ENCODE results near the gene SLC22A25.
"Not testable (repeated sequence)": the region's sequence is repeated elsewhere in the genome, so short reads cannot be mapped to it uniquely, and the experiment has no call there.

Gene SLC22A25

DNA sequence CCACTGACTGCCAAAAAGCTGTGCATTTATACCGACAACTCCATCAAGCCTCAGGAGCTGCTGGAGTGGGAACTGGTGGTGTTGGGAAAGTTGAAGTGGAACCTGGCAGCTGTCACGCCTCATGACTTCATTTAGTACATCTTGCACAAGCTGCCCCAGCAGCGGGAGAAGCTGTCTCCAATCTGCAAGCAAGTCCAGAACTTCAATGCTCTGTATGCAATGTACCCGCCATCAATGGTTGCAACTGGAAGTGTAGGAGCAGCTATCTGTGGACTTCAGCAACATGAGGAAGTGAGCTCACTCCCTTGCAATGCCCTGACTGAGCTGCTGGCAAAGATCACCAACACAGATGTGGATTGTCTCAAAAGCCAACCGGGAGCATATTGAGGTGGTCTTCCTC is at the start of gene SLC22A25:
Gene SLC22A25, minus strand, starts transcription at position 67 of the 400 bp plus-strand sequence. CDS start 13,947 bp downstream, outside the sequence.
- DNase-seq: no peak

DNA sequence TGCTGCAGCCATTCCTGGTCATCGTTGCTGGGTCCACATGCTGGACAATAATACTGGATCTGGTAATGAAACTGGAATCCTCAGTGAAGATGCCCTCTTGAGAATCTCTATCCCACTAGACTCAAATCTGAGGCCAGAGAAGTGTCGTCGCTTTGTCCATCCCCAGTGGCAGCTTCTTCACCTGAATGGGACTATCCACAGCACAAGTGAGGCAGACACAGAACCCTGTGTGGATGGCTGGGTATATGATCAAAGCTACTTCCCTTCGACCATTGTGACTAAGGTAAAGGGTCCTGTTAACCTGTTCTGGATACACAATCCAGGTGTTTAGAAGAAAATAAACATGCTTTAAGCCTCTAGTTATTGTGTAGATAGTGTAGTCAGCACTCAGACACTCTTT is 46.9 kb upstream of the SLC22A25 start:
- DNase-seq: no peak

GRCh38 chr11:63289658-63290057 is 46.3 kb upstream of the SLC22A25 start:
- DNase-seq: no peak

GRCh38 chr11:63282579-63282978 is 39.2 kb upstream of the SLC22A25 start:
- DNase-seq: no peak

- no peak for DNase-seq
These were observed 37.5 kb upstream of the SLC22A25 start for GRCh38 chr11:63280920-63281319.

GRCh38 chr11:63277345-63277943 is 34.0 kb upstream of the SLC22A25 start:
- no peak for DNase-seq

- no peak for DNase-seq
These were observed 31.4 kb upstream of the SLC22A25 start for GRCh38 chr11:63274776-63275175.

DNA sequence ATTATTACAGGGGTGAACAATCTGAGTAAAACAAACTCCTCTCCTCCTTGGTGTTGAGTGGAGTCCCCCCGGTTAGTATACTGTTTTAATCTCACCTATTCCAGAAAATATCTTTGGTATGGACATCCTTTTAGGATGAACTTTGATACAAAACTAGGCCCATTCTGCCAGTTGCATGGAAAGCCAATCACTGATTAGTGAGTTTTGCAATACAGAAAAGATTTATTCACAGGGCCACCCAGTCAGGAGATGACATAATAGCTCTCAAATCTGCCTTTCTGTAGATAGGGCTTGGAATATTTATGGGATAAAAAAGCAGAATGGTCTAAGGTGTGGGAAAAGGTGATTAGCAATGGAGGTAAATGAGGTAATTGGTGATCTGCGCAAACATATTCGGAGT is 30.3 kb upstream of the SLC22A25 start:
- no peak for DNase-seq

DNA sequence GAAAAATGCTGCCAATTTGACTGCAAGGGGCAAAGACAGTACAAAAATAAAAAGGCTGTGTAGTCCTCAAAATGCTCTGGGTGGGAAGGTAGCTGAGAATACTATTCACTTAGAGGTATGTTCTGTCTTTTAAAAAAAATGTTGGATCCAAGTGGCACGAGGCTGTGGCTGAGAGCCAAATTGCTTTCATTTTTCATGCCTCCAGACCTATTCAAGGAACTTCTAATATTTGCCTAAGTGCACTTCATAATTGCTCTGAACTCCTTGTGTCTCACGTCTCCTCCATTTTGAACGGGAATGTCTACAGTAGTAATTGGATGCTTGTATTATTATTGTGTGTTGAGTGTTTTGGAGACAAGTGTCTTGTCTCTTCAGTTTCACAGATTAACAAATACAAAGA is 19.1 kb upstream of the SLC22A25 start:
- no peak for DNase-seq

GRCh38 chr11:63251312-63251711 is 7.9 kb upstream of the SLC22A25 start:
- DNase-seq: no peak

GRCh38 chr11:63250162-63251050 is 7.0 kb upstream of the SLC22A25 start:
- no peak for DNase-seq

GRCh38 chr11:63248966-63249365 is 5.6 kb upstream of the SLC22A25 start:
- no peak for DNase-seq

DNA sequence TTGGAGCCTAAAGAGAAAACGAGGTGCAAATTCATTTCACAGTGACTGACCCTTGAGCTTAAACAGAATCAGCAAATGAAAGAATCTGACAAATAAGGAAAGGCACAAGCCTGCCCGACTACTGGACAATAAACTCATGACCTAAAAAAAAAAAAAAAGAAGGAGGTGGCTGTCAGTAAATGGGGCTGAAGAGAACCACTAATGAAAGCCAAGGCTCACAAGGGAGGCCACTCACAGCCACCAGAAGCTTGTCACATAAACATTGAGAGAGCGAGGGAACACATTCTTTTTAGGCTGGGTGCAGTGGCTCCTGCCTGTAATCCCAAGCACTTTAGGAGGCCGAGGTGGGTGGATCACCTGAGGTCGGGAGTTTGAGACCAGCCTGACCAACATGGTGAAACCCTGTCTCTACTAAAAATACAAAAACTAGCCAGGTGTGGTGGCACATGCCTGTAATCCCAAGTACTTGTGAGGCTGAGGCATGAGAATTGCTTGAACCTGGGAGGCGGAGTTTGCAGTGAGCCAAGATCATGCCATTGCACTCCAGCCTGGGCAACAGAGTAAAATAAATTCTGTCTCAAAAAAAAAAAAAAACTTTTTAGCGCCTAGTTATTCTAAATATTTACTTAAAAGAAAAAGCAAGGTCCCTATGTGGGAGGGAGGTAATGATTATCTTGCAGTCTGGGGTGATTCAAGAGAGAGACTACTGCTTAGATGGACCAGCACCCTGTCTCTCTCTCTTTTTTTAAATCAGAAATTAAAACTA is 4.0 kb upstream of the SLC22A25 start:
- not testable (repeated sequence) for DNase-seq

GRCh38 chr11:63246045-63246444 is 2.6 kb upstream of the SLC22A25 start:
- DNase-seq: no peak

DNA sequence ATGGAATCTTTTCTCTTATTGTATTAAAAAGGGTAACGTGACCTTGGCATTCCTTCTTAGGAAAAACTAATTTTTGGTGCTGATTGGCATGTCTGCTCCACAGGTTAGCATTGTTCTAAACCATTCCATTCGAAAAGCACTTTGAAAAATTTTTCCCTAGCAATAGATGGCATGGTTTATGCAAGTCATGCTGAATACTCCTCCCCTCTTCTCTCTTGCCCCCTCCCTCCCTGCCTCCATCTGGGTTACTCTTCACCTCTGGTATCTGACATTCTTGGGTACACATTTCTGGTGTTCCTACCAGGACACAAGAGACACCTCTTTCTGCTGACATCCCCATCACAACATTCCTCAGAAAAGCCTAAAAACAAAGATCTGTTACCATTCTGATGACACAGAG is 1.5 kb upstream of the SLC22A25 start:
- DNase-seq: no peak

DNA sequence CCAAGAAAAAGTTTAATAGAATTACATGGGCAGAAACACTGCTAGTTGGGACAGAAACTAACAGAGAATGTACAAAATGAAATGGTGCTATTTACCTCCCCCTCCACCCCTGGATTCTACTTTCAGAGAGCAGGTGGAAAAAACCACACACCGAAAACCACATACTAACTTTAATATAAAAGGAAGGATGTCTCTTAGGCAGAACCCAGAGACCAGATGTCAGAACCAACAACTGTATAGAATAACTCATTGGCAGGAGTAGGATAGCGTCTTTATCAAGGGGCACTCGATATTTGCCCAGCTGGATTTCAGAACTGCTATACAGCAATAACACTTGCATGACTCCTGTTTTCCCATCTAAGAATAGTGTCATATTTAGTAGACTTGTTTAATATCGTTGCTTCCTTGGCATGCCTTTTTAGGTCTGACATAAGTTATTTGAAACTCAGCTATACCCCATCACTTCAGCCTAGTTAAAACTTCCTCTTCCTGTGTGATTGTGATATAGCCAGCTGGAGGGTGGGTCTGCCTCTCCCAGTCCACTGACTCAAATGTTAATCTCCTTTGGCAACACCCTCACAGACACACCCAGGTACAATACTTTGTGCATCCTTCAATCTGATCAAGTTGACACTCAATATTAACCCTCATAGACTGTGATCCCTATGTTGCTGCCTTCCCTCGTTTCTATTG is 1.2 kb downstream of the SLC22A25 start:
- no peak for DNase-seq

DNA sequence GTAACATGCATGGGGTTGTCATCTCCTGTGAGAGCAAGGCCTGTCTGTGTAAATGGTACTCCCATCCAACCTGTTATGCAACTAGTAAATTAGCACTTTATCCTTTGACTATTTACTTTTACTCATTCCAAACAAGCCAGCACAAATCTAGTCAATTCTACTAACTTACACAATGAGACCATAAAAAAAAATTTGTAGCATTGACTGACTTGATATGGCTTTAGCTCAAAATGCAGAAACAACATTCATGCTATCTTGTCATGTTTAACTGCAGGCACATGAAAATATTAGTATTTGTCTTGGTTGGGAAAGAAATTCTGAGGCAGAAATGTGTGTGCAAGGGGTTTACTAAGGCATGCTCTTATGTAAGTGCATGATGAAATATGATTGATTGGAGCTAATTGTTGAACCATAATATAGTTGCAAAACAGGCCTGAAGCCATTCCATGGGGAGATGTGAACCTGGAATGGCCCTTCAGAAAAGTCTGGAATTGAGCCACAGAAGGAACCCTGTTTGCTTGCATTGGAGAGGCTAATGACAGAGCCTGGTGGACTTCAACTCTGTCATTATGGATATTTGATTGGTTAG is 2.5 kb downstream of the SLC22A25 start:
- DNase-seq: no peak

DNA sequence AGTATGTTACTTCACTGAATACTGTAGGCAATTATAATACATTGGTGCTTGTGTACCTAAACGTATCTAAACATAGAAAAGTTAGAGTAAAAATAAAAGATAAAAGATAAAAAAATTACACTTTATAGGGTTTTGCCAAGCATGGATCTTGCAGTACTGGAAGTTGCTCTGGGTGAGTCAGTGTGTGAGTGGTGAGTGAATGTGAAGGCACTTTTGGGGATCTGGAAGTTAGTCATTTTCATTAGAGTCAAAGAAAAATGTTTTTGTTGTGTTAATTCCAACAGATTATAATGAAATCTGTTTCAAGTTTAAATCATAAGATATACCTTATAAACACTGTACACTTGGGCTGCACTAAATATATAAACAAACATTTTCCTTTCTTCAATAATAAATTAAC is 3.3 kb downstream of the SLC22A25 start:
- no peak for DNase-seq

GRCh38 chr11:63239254-63239653 is 4.1 kb downstream of the SLC22A25 start:
- no peak for DNase-seq

GRCh38 chr11:63237413-63237812 is 6.0 kb downstream of the SLC22A25 start:
- no peak for DNase-seq

DNA sequence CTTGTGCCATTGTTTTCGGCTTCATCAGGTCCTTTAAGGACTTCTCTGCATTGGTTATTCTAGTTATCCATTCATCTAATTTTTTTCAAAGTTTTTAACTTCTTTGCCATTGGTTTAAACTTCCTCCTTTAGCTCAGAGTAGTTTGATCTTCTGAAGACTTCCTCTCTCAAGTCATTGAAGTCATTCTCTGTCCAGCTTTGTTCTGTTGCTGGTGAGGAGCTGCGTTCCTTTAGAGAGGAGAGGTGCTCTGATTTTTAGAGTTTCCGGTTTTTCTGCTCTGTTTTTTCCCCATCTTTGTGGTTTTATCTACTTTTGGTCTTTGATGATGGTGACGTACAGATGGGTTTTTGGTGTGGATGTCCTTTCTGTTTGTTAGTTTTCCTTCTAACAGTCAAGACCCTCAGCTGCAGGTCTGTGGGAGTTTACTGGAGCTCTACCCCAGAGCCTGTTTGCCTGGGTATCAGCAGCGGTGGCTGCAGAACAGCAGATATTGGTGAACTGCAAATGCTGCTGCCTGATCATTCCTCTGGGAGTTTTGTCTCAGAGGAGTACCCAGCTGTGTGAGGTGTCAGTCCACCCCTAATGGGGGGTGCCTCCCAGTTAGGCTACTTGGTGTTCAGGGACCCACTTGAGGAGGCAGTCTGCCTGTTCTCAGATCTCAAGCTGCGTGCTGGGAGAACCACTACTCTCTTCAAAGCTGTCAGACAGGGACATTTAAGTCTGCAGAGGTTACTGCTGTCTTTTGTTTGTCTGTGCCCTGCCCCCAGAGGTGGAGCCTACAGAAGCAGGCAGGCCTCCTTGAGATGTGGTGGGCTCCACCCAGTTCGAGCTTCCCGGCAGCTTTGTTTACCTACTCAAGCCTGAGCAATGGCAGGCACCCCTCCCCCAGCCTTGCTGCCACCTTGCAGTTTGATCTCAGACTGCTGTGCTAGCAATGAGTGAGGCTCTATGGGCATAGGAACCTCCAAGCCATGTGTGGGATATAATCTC is 7.6 kb downstream of the SLC22A25 start:
- DNase-seq: not testable (repeated sequence)

All from activated CD4-positive, alpha-beta T cell treated with anti-CD3 and anti-CD28 coated beads, Interleukin-2, Interleukin-6, amounts not matched to agents 100 ng/mL and 50 ng/mL, durations not matched to agents 16 hours and 8 hours (primary cell).